DMS79 (cell line): ENCODE measurements around the gene SPATA6L.

Source experiments
- DNase-seq: peaks from one replicate; lab custom pipeline; 2025; lab: John Stamatoyannopoulos, UW

SPATA6L gene

GRCh38 chr9:4549751-4550295, 116.5 kb downstream of the SPATA6L start:
- no peak for DNase-seq

- no peak for DNase-seq
Observed at GRCh38 chr9:4548811-4549725, 117.2 kb downstream of the SPATA6L start.
